ENCODE results near the gene MBD3L4. TPM values are rescaled to one million over a fixed set of nuclear protein-coding genes. Genes with fewer than 3 reads are reported as not detected.

The MBD3L4 gene
- not detected in 2 replicates for total RNA-seq

GRCh38 chr19:7040079-7040478 is at the start of gene MBD3L4:
Gene MBD3L4, minus strand, starts transcription at chr19:7040179. Its CDS starts 35 bp downstream, at chr19:7040144.

DNA sequence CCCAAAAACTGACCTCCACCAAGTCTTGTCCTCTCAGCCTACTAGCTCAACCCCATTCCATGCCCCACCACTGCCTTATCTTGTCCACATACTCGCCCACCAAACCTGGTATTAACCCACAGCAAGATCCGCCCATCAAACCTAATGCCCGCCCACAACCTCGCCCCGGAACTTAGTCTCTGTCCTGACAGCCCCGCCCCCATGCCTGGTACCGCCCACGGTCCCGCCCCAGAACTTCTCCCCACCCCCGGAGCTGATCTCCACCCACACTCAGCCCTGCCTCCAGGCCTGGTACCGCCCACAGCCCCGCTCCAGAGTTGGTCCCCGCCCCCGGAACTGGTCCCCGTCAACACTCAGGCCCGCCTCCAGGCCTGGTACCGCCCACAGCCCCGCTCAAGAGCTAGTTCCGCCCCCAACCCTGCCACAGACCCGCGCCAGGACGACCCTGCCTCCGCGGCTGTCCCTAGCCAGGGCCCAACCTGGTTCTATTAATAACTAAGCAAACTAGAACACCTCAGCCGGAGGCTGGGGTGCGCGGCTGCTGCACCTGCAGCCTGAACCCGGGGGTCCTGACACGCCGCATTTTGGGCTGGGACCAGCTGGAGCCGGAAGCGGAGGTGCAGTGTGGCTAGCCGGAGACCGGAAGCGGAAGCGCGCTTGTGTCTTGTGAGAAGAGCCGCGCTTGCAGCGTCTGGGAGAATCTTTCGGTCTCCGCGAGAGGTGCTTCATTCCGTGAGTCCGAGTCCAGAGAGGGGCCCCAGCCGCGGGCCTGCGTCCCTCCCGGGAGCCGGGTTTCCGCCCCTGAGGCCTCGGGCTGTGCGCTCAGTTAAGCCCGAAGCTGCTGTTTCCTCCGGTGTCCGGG is 29.3 kb upstream of the MBD3L4 start, which contains the start of gene ZNF557:
Gene ZNF557 (plus strand): TSS at position 662 of the 862 bp plus-strand sequence. CDS start 5,372 bp downstream, outside the sequence.

GRCh38 chr19:7058576-7058975 is 18.6 kb upstream of the MBD3L4 start, which contains the start of gene MBD3L3:
Gene MBD3L3, minus strand, starts transcription at chr19:7058676. Its CDS starts 71 bp downstream, at chr19:7058605.

GRCh38 chr19:7049021-7049420 is 9.0 kb upstream of the MBD3L4 start, which contains the start of gene MBD3L2:
Gene MBD3L2, plus strand, starts transcription at chr19:7049321. Its CDS starts 53 bp downstream, at chr19:7049374.

DNA sequence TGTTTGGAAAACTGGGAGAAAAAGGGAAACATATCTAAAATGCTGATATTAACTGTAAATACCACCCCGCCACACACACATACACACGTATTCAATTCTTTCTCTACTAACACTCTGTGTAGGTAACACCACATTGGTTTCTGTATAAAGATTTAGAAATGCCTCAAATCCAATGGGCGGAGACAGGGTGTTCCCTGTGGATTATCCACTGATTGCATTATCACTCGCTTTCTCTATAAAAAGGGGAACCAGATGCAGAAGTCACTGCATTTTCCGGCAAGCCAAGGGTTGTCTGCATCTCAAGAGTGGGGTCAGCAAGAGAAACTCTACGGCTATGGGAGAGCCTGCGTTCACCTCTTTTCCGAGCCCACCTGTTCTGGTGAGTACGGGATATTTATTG is 9.7 kb downstream of the MBD3L4 start, which contains the start of gene MBD3L5:
Gene MBD3L5 (plus strand): TSS at position 301 of the 400 bp plus-strand sequence. CDS start 34 bp downstream, at position 335.

GRCh38 chr19:7021331-7021730 is 18.6 kb downstream of the MBD3L4 start, which contains the start of gene MBD3L2B:
Gene MBD3L2B, minus strand, starts transcription at chr19:7021431. Its CDS starts 34 bp downstream, at chr19:7021397.

Other genes with a start within 250 kb of the MBD3L4 start
- gene ADGRE1, start 152.6 kb downstream of the MBD3L4 start, total RNA-seq, result not detected in 2 replicates
- gene MBD3L2B, start 18.7 kb downstream of the MBD3L4 start, total RNA-seq, result not detected in 2 replicates
- not detected in 2 replicates for gene MBD3L5, start 9.6 kb downstream of the MBD3L4 start, total RNA-seq
- gene MBD3L2, start 9.1 kb upstream of the MBD3L4 start, total RNA-seq, result not detected in 2 replicates
- gene MBD3L3, start 18.5 kb upstream of the MBD3L4 start, total RNA-seq, result not detected in 2 replicates
- gene ZNF557, start 29.5 kb upstream of the MBD3L4 start, total RNA-seq, result 16.0 and 21.1 TPM in 2 replicates